NCI-H1930 (cell line): ENCODE results near the gene PARM1.

Experiments
- DNase-seq, 2 experiments: peaks; one replicate each; lab custom pipeline; 2025; lab: John Stamatoyannopoulos, UW

The PARM1 gene

GRCh38 chr4:75081561-75081960 lies 148.6 kb downstream of the PARM1 start:
- no peak for DNase-seq

- DNase-seq: no peak
Measured at GRCh38 chr4:75087416-75087815, 154.5 kb downstream of the PARM1 start.

GRCh38 chr4:75087865-75088264 lies 154.9 kb downstream of the PARM1 start:
- DNase-seq: no peak

GRCh38 chr4:75089206-75089605 lies 156.3 kb downstream of the PARM1 start:
- DNase-seq: no peak

- DNase-seq: no peak
Measured at GRCh38 chr4:75099321-75099720, 166.4 kb downstream of the PARM1 start.
